ENCODE data around the gene EIF4A3. TPM values are rescaled to one million over a fixed set of nuclear protein-coding genes. Genes with fewer than 3 reads are reported as not detected.

The EIF4A3 gene
- total RNA-seq, 2 donors from 2014 or later, result 99.8 to 114 TPM

DNA sequence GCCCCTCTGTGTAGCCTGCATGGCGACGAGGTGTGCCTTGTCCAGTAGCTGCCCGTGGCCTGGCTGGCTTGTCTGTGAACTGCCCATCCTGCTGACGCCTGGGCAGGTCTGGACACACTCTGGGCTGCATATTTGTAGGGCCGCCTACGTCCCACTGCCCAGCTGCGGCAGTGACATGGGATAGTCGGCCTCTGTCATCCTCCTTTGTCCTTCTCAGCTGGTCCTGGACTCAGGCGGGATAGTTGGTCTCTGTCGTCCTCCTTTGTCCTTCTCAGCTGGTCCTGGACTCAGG, 37.4 kb upstream of the EIF4A3 start:
- DNase-seq, result no peak

DNA sequence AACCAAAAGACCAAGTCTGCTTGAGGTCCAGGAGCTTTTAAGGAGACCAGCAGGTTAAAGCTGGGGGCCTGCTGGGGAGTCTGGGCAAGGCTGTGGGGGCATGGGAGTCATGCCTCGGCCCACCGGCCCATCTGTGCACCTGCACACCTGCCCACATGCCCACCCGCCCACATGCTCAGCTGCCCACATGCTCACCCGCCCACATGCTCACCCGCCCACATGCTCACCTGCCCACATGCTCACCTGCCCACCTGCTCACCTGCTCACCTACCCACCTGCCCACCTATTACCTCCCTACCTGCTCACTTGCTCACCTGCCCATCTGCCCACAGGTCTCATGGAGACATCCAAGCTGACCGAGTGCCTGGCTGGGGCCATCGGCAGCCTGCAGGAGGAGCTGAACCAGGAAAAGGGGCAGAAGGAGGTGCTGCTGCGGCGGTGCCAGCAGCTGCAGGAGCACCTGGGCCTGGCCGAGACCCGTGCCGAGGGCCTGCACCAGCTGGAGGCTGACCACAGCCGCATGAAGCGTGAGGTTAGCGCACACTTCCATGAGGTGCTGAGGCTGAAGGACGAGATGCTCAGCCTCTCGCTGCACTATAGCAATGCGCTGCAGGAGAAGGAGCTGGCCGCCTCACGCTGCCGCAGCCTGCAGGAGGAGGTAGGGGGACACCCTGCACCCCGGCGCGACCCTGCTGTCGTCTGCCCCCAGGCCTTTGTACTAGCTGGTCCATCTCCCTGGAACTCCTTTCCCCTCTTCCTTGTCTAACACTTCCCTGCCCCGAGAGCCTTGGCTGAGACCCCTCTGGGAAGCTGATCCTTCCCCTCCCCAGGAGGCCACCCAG, 36.9 kb upstream of the EIF4A3 start:
- no peak for TF ChIP-seq CTCF (IDR thresholded peaks at IDR 0.05)
- Histone ChIP-seq H3K27ac (no peak overlapping the region), H3K36me3 (no peaks in the 10 kb centered on the region), H3K4me3 (no peak overlapping the region), H3K27me3 (peaks cover 4% of the 10 kb centered on the region), H3K4me1 (no peaks in the 10 kb centered on the region), H3K9me3 (no peaks in the 10 kb centered on the region), H3K9ac (ENCODE audit: low read depth in 2 of 2, low read length in 2 of 2) (no peak overlapping the region)
- DNase-seq, result no peak
- intact Hi-C loops (cut with DNase I), result no loop called here

More for the DNA sequence above, 37.4 kb upstream of the EIF4A3 start:
- no peaks in the 10 kb centered on the region for H3K9me3 ChIP-seq
- intact Hi-C loops (cut with DNase I), result no loop called here
- H3K4me3 ChIP-seq, result no peak overlapping the region
- H3K27me3 ChIP-seq, result peaks cover 4% of the 10 kb centered on the region
- H3K27ac ChIP-seq, result no peak overlapping the region
- H3K36me3 ChIP-seq, result no peaks in the 10 kb centered on the region
- no peaks in the 10 kb centered on the region for H3K4me1 ChIP-seq
- H3K9ac ChIP-seq (ENCODE audit: low read depth in 2 of 2, low read length in 2 of 2), result no peak overlapping the region
- TF ChIP-seq CTCF (IDR thresholded peaks at IDR 0.05), result no peak

- DNase-seq, result no peak
- no peak overlapping the region for H3K4me3 ChIP-seq
- TF ChIP-seq CTCF (IDR thresholded peaks at IDR 0.05), result no peak
Observed at GRCh38 chr17:80182845-80183223, 35.9 kb upstream of the EIF4A3 start.

DNA sequence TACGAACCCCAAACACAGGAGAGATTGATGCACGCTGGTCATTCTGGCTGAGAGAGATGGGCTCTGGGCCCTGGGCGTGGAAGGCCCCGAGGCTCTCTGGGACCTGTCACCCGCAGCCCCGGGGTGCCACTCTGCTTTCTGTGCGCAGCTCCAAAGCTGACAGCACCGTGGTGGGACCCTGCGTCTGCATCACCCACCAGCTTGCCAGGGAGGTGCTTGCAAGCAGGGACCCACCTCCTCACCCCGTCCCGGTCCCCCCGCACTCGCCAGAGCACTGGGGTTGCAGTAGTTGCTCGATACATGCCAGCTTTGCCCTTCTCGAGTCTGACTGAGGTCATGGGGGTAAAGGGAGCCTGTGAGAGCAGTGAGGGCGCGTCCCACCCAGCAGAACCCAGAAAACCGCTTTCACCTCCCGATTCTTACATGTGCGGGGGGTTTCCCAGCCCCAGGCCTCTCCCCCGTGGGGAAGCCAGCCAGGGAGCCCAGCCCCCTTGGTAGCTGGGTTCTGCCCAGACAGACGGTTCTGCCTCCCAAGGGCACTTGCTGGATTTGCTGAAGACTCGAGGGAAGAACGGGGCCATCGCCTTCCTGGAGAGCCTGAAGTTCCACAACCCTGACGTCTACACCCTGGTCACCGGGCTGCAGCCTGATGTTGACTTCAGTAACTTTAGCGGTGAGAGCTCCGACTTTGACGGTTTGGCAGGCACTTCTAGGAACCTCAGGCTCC, 35.4 kb upstream of the EIF4A3 start:
- H3K9ac ChIP-seq (ENCODE audit: low read depth in 2 of 2, low read length in 2 of 2), result no peak overlapping the region
- H3K4me1 ChIP-seq, result no peaks in the 10 kb centered on the region
- H3K27ac ChIP-seq, result no peak overlapping the region
- H3K4me3 ChIP-seq, result no peak overlapping the region
- no peak for DNase-seq
- H3K9me3 ChIP-seq, result no peaks in the 10 kb centered on the region
- intact Hi-C loops (cut with DNase I), result no loop called here
- no peak for TF ChIP-seq CTCF (IDR thresholded peaks at IDR 0.05)
- no peaks in the 10 kb centered on the region for H3K36me3 ChIP-seq
- H3K27me3 ChIP-seq, result peaks cover 4% of the 10 kb centered on the region

More at GRCh38 chr17:80182845-80183223, 35.9 kb upstream of the EIF4A3 start:
- Histone ChIP-seq H3K36me3 (no peaks in the 10 kb centered on the region), H3K27me3 (peaks cover 4% of the 10 kb centered on the region), H3K9me3 (no peaks in the 10 kb centered on the region), H3K27ac (no peak overlapping the region), H3K4me1 (no peaks in the 10 kb centered on the region), H3K9ac (ENCODE audit: low read depth in 2 of 2, low read length in 2 of 2) (no peak overlapping the region)
- intact Hi-C loops (cut with DNase I), result no loop called here

DNA sequence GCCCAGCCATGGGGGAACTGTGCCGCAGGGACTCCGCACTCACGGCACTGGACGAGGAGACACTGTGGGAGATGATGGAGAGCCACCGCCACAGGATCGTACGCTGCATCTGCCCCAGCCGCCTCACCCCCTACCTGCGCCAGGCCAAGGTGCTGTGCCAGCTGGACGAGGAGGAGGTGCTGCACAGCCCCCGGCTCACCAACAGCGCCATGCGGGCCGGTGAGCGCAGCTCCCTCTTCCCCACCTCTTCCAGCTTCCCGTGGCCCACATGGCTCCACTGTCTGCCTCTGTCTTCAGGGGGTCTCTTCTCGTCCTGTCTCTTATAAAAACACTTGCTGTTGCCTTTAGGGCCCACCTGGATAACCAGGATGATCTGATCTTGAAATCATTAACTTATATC, 34.5 kb upstream of the EIF4A3 start:
- Histone ChIP-seq H3K36me3 (no peaks in the 10 kb centered on the region), H3K4me3 (no peak overlapping the region), H3K27ac (no peak overlapping the region), H3K9me3 (no peaks in the 10 kb centered on the region), H3K9ac (ENCODE audit: low read depth in 2 of 2, low read length in 2 of 2) (no peak overlapping the region), H3K4me1 (no peaks in the 10 kb centered on the region), H3K27me3 (peaks cover 4% of the 10 kb centered on the region)
- TF ChIP-seq CTCF (IDR thresholded peaks at IDR 0.05), result no peak
- intact Hi-C loops (cut with DNase I), result no loop called here
- no peak for DNase-seq

Measured in colonic mucosa (tissue), 4 donors.